GM19467 (cell line): ENCODE data around the gene USP9X.
"Not testable (repeated sequence)": the region's sequence is repeated elsewhere in the genome, so short reads cannot be mapped to it uniquely, and the experiment has no call there.

Source experiments
- ATAC-seq: cut with Tn5 transposase; IDR thresholded peaks from one replicate; pipeline ENCODE4 v1.9.1; 2021; ENCODE audit warnings: mild to moderate bottlenecking, moderate library complexity; ENCODE audit not compliant: unreplicated experiment

Gene USP9X

GRCh38 chrX:41122664-41123257 lies 37.5 kb downstream of the USP9X start:
- ATAC-seq, result no peak

GRCh38 chrX:41127477-41128192 lies 42.4 kb downstream of the USP9X start:
- peak; percentile 78 for ATAC-seq

GRCh38 chrX:41128955-41129354 lies 43.7 kb downstream of the USP9X start:
- ATAC-seq, result no peak

GRCh38 chrX:41131766-41132165 lies 46.5 kb downstream of the USP9X start:
- no peak for ATAC-seq

DNA sequence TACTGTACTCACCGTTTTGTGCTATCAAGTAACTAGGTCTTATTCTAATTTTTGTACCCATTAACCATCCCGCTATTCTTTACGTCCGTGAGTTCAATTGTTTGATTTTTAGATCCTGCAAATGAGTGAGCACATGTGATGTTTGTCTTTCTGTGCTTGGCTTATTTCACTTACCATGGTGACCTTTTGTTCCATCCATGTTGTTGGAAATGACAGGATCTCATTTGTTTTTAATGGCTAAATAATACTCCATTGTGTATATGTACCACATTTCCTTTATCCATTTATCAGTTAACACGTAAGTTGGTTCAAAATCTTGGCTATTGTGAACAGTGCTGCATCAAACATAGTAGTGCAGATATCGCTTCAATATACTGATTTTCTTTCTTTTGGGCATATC lies 48.3 kb downstream of the USP9X start:
- ATAC-seq, result no peak

- ATAC-seq, result no peak
Measured at GRCh38 chrX:41137589-41137988, 52.3 kb downstream of the USP9X start.

DNA sequence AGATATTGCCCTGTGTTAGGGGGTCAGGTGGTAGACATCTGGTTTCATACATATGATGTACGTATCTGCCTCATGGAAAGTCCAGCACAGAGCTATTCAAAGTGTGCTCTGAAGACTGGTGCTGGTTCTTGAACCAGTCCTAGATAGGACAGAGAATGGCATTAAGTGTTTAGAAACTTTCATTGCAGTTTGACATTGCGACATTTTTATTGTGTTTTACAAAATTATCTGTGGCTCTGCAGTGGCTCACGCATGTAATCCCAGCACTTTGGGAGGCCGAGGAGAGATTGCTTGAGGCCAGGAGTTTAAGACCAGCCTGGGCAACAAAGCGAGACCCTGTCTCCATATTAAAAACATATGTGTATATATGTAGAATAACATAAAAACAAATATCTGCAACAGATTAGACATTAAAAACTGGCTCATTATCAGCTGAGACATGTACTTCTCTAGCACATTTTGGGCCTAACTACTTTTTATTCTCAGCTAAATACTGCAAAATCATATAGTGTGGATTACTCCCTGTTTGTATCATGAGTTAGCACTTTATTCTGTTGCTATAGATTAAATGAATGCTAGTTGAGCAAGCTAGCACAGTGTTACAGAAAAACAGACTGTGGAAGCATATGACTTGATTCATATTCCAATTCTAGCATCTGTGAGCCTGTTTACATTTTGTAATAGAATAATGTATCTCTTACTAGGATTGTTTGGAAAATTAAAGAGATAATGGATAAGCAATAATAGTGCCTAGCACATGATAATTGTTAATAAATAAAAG lies 57.1 kb downstream of the USP9X start:
- ATAC-seq, result no peak

DNA sequence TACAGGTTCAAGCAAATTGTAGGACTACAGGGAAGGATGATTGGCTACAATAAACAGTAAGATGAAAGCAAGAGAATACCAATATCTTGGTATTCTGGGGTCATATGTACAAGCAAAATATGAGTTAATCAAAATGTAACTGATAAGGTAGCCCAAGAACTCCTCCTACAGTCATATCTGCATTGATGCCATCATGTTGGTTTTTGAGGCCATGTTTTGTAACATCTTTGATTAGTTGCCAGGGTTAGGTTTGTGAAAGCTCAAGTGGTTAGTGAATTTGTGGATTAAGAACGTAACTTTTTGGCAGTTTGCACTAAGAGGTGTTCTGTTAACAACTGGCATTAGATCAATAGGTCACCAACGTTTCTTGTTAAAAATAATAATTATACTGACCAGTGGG lies 59.6 kb downstream of the USP9X start:
- ATAC-seq, result no peak

DNA sequence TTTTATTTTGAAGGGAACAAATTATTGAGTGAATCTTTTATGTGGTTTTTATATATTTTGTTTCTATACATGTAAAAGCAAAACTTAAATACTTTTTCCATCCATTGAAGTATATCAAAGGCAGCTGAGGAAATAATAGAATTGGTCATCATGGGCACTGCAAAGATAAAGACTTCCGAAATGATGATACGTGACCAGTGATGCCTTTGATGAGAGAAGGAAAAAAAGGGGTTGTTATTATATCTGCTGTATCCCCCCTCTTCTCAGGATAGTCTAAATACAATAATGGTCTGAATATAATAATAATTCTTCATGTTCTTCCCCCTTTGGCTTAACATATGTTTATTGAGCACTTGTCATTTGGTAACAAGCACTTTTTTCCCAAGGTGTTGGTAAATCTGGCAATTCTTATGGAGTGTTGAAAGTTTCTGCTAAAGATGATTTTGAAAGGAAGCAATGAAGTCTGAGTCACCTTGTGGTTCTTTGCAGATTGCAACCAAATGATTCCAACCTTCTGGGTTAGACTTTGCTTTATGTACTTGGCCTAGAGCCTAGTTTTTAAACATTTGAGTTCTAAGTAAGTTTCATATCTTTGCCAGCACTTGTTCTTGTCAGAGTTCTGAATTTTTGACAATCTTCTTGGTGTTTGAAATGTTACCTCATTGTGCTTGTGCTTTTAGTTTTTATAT lies 60.8 kb downstream of the USP9X start:
- ATAC-seq, result no peak

- no peak for ATAC-seq
Measured at GRCh38 chrX:41148553-41148952, 63.3 kb downstream of the USP9X start.

DNA sequence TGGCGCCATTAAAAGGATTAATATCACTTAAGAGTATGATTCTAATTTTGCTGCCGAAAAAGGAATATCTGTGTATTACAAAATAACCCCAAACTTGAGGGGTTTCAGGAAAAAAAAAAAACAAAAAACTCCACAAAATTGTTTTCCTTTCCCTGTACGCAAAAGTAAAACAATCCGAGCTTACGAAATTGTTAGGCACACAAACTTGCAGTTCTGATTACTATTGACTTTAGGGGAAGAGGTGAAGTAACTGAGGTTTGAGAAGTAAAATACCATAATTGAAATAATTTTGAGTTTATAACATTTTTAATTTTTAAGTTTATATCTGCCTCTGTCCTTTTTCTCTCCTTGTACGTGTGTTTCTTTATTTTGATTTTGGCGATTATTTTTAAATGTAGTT lies 64.8 kb downstream of the USP9X start:
- no peak for ATAC-seq

- not testable (repeated sequence) for ATAC-seq
Measured at GRCh38 chrX:41151726-41152125, 66.5 kb downstream of the USP9X start.

GRCh38 chrX:41152221-41152620 lies 67.0 kb downstream of the USP9X start:
- no peak for ATAC-seq

- ATAC-seq, result no peak
Measured at GRCh38 chrX:41153448-41153847, 68.2 kb downstream of the USP9X start.

GRCh38 chrX:41153957-41154356 lies 68.7 kb downstream of the USP9X start:
- ATAC-seq, result no peak

DNA sequence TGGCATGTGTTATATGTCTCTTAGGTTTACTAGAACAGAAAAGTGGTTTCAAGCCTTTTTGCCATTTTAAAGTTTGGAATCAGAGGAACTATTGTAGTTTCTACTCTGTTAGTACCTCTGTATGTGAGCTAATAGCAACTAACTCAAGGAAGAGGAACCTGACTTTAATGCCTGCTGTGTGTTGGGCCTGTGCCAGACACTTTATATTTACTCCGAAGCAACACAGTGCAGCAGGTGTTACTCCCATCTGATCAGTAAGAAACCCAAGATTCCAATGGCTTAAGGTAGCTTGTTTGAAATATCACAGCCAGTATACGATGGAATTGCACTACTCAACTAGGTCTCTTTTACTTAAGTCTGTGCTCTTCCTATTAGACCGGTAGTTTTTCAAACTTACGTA lies 79.2 kb downstream of the USP9X start:
- no peak for ATAC-seq

GRCh38 chrX:41167888-41168287 lies 82.6 kb downstream of the USP9X start:
- ATAC-seq, result no peak

GRCh38 chrX:41176263-41176662 lies 91.0 kb downstream of the USP9X start:
- ATAC-seq, result no peak

DNA sequence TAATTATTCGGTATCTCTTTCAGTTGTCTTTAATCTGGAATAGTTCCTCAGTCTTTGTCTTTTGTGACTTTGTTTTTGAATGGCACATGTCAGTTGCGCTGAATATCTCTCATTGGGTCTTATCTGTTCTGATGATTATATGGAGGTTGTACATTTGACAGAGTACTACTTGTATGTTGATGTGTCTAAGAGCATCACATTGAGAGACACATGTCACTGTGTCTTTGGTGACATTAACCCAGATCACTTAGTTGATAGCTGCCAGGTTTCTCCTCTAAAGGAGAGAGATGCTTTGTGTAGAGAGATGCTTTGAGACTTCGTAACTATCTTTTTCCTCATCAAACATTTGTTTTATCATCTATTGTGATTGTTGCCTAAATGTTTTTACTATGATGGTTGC lies 92.1 kb downstream of the USP9X start:
- no peak for ATAC-seq

DNA sequence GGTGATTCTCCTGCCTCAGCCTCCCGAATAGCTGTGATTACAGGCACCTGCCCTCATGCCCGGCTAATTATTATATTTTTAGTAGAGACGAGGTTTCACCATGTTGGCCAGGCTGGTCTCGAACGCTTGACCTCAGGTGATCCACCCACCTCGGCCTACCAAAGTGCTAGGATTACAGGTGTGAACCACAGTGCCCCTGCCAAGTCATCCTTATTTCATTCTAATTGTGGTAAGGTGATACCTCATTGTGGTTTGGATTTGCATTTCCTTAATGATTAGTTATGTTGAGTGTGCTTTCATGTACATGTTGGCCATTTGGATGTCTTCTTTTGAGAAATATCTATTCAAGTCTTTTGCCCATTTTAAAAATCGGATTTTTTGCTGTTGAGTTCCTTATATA lies 93.0 kb downstream of the USP9X start:
- no peak for ATAC-seq

DNA sequence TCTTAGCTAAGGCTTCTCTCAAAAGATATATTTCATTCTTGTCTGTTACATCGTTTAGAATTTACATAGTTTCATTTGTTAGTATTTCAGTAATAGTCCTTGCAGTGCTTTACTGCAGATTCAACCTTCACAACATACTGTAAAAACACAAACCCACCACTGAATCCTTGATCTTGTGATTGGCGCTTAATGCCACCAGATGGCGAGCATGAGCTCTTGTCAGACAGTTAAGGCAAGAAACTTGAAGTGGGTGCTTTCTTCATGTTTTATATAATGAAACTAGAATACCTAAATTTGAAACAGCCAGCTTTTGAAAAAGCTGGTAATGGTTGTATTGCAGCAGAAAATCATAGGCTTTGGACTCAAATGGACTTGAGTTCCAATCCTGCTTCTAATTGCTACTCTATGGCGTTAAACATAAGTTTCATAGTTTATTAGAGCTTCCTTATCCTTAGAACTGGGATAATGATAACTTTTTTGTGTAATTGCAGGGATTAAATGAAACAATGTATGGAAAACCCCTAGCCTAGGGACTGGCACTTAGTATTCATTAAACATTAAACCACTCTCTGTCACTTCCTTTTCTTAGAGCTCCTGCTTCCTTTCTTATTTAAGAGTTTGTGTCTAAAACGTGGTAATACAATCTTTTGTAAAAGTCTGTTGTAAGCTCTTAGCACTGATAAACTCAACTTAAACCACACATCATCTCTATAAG lies 95.1 kb downstream of the USP9X start:
- peak; percentile 59 for ATAC-seq
